ENCODE results near the gene NHLRC2. TPM values are rescaled to one million over a fixed set of nuclear protein-coding genes. Genes with fewer than 3 reads are reported as not detected.

Gene NHLRC2
- total and polyA plus RNA-seq, 2 donors (not counting 1 experiment from before 2014, with no cell fraction given), result 5.7 to 59.8 TPM

GRCh38 chr10:113945075-113945686 lies 90.7 kb downstream of the NHLRC2 start:
- H3K27ac ChIP-seq (ENCODE audit: low read length in 2 of 2), result no peak overlapping the region
- no peaks in the 10 kb centered on the region for H3K4me1 ChIP-seq (ENCODE audit: control insufficient read depth in 2 of 2, insufficient read depth in 2 of 2, low read length in 2 of 2)
- H3K36me3 ChIP-seq (replicated peaks in 1 of 2; ENCODE audit: control extremely low read depth in 1 of 2, control insufficient read depth in 1 of 2, extremely low read depth in 1 of 2, insufficient read depth in 2 of 2, low read length in 1 of 2), result no peaks in the 10 kb centered on the region
- H3K4me2 ChIP-seq (replicated peaks; ENCODE audit: low read depth, low read length, poor library complexity, severe bottlenecking), result no peak overlapping the region
- no peaks in the 10 kb centered on the region for H3K79me2 ChIP-seq (ENCODE audit: control insufficient read depth, insufficient read depth, low read length)
- 96% methylated on average over 7 of the region's 9 CpGs for WGBS (ENCODE audit: insufficient coverage)
- H3K4me3 ChIP-seq (ENCODE audit: control extremely low read depth in 1 of 5, extremely low read depth in 1 of 5, insufficient read depth in 1 of 5, low read depth in 2 of 5, low read length in 4 of 5), result no peak overlapping the region
- Mint-ChIP-seq H3K9me3 (ENCODE audit: insufficient read depth) (peaks cover 3% of the 10 kb centered on the region), H3K27ac (no peak overlapping the region), H3K4me1 (no peaks in the 10 kb centered on the region), H3K4me3 (no peak overlapping the region), H3K27me3 (peaks cover 9% of the 10 kb centered on the region)
- ChIA-PET CTCF (interaction anchor here (0.9 kb wide), 1 partner anchor 62 kb away, joined by 3 read pairs; no protein-coding TSS in a partner anchor), POLR2A (no interaction called here)
- H3K9me3 ChIP-seq (ENCODE audit: control extremely low read depth in 1 of 3, control insufficient read depth in 2 of 3, insufficient read depth in 1 of 3, low read length in 2 of 3), result peaks cover 0 to 10% (median 0%) of the 10 kb centered on the region in 3 donors
- DNase-seq (no peak), ATAC-seq (ENCODE audit: low read depth) (no peak)
- H3K9ac ChIP-seq (ENCODE audit: low read length), result no peak overlapping the region
- H4K20me1 ChIP-seq (ENCODE audit: control insufficient read depth, insufficient read depth, low read length, poor library complexity, severe bottlenecking), result no peaks in the 10 kb centered on the region
- TF ChIP-seq CTCF (IDR thresholded peaks at IDR 0.05), result no peak
- no peak for TF ChIP-seq EZH2 (IDR thresholded peaks at IDR 0.05; ENCODE audit: borderline replicate concordance, insufficient read depth, low read depth, low read length, poor library complexity, severe bottlenecking)
- peaks cover 0 to 2% (median 0%) of the 10 kb centered on the region in 4 experiments for H3K27me3 ChIP-seq (replicated peaks in 1 of 4; ENCODE audit: control extremely low read depth in 1 of 4, control insufficient read depth in 3 of 4, insufficient read depth in 4 of 4, low read length in 3 of 4)
- H2AFZ ChIP-seq (ENCODE audit: insufficient read depth, low read depth, low read length, poor library complexity, severe bottlenecking), result no peak overlapping the region
- intact Hi-C loops (cut with micrococcal nuclease), result no loop called here

- Histone ChIP-seq H3K36me3 (replicated peaks in 1 of 2; ENCODE audit: control extremely low read depth in 1 of 2, control insufficient read depth in 1 of 2, extremely low read depth in 1 of 2, insufficient read depth in 2 of 2, low read length in 1 of 2) (no peaks in the 10 kb centered on the region), H3K79me2 (ENCODE audit: control insufficient read depth, insufficient read depth, low read length) (no peaks in the 10 kb centered on the region), H2AFZ (ENCODE audit: insufficient read depth, low read depth, low read length, poor library complexity, severe bottlenecking) (no peak overlapping the region), H3K27ac (ENCODE audit: low read length in 2 of 2) (no peak overlapping the region), H3K9ac (ENCODE audit: low read length) (no peak overlapping the region), H3K27me3 (replicated peaks in 1 of 4; ENCODE audit: control extremely low read depth in 1 of 4, control insufficient read depth in 3 of 4, insufficient read depth in 4 of 4, low read length in 3 of 4) (peaks cover 0 to 2% (median 0%) of the 10 kb centered on the region in 4 experiments), H3K9me3 (ENCODE audit: control extremely low read depth in 1 of 3, control insufficient read depth in 2 of 3, insufficient read depth in 1 of 3, low read length in 2 of 3) (peaks cover 0 to 10% (median 0%) of the 10 kb centered on the region in 3 donors), H3K4me1 (ENCODE audit: control insufficient read depth in 2 of 2, insufficient read depth in 2 of 2, low read length in 2 of 2) (no peaks in the 10 kb centered on the region), H3K4me3 (ENCODE audit: control extremely low read depth in 1 of 5, extremely low read depth in 1 of 5, insufficient read depth in 1 of 5, low read depth in 2 of 5, low read length in 4 of 5) (no peak overlapping the region), H3K4me2 (replicated peaks; ENCODE audit: low read depth, low read length, poor library complexity, severe bottlenecking) (no peak overlapping the region), H4K20me1 (ENCODE audit: control insufficient read depth, insufficient read depth, low read length, poor library complexity, severe bottlenecking) (no peaks in the 10 kb centered on the region)
- no peak overlapping the region for H3K27ac Mint-ChIP-seq
- H3K4me3 Mint-ChIP-seq, result no peak overlapping the region
- ChIA-PET CTCF (interaction anchor here (0.9 kb wide), 1 partner anchor 63 kb away, joined by 3 read pairs; no protein-coding TSS in a partner anchor), POLR2A (no interaction called here)
- peaks cover 5% of the 10 kb centered on the region for H3K27me3 Mint-ChIP-seq
- H3K4me1 Mint-ChIP-seq, result no peaks in the 10 kb centered on the region
- TF ChIP-seq CTCF (IDR thresholded peaks at IDR 0.05) (no peak), EZH2 (IDR thresholded peaks at IDR 0.05; ENCODE audit: borderline replicate concordance, insufficient read depth, low read depth, low read length, poor library complexity, severe bottlenecking) (no peak)
- peaks cover 3% of the 10 kb centered on the region for H3K9me3 Mint-ChIP-seq (ENCODE audit: insufficient read depth)
- 94% methylated on average over 2 of the region's 4 CpGs for WGBS (ENCODE audit: insufficient coverage)
- no peak for ATAC-seq (ENCODE audit: low read depth)
- no peak for DNase-seq
- intact Hi-C loops (cut with micrococcal nuclease), result no loop called here
Observed at GRCh38 chr10:113945687-113946085, 91.2 kb downstream of the NHLRC2 start.

Measured in B cell (primary cell).